Tibial nerve (tissue), 3 donors: ENCODE data around the gene SIGLEC9.

Source experiments
- CTCF ChIP-seq, 5 experiments: fragments of 200-600 bp in 3 of 5; fragments of 450-650 bp in 2 of 5; sonication (generic) in 3 of 5; IDR thresholded peaks; one replicate each; pipeline ENCODE4 v1.5.1; 2016 to 2019; ENCODE audit warnings: antibody characterized with exemption in 5 of 5, mild to moderate bottlenecking in 3 of 5, moderate library complexity in 2 of 5
- POLR2A ChIP-seq, 2 donors: fragments of 450-650 bp; IDR thresholded peaks; one replicate each; pipeline ENCODE4 v1.6.1; 2017; ENCODE audit warnings: antibody characterized with exemption in 2 of 2, mild to moderate bottlenecking in 2 of 2, moderate library complexity in 2 of 2

- TF ChIP-seq CTCF (IDR thresholded peaks at IDR 0.05) (no peak), POLR2A (IDR thresholded peaks at IDR 0.05) (no peak)
These were observed 28.1 kb upstream of the SIGLEC9 start for GRCh38 chr19:51096473-51097165.
